Endothelial cell of umbilical vein (primary cell): Measurements from ENCODE around the gene IQCC.

Experiments used
- EZH2 ChIP-seq: IDR thresholded peaks from 2 replicates; pipeline ENCODE4 v1.6.1; 2012; ENCODE audit warnings: borderline replicate concordance, low read depth, mild to moderate bottlenecking, moderate library complexity, low read length, inconsistent platforms; ENCODE audit not compliant: severe bottlenecking
- FOS ChIP-seq: IDR thresholded peaks from 2 replicates; pipeline ENCODE4 v1.6.1; 2011; ENCODE audit warnings: mild to moderate bottlenecking, low read length, moderate library complexity, borderline replicate concordance; ENCODE audit not compliant: insufficient read depth
- JUN ChIP-seq: IDR thresholded peaks from 2 replicates; pipeline ENCODE4 v1.6.1; 2011; ENCODE audit warnings: borderline replicate concordance, low read depth; ENCODE audit not compliant: insufficient read length, insufficient read depth
- MAX ChIP-seq: IDR thresholded peaks from 2 replicates; pipeline ENCODE4 v1.6.1; 2011; ENCODE audit not compliant: insufficient read depth, insufficient read length
- MYC ChIP-seq: IDR thresholded peaks from one replicate; pipeline ENCODE4 v1.6.1; 2011; ENCODE audit warnings: mild to moderate bottlenecking, low read depth, low read length
- POLR2A ChIP-seq: IDR thresholded peaks from 2 replicates; pipeline ENCODE4 v1.6.1; 2012; ENCODE audit warnings: low read depth, mild to moderate bottlenecking, control low read depth, low read length
- POLR2AphosphoS5 ChIP-seq: IDR thresholded peaks from 2 replicates; pipeline ENCODE4 v1.6.1; 2012; ENCODE audit warnings: low read depth, mild to moderate bottlenecking, control low read depth, low read length, moderate library complexity; ENCODE audit not compliant: insufficient read depth
- TF ChIP-seq, protein P1 (sequence below), 2 donors: IDR thresholded peaks; 1 replicate in 1 of 2; 2 replicates in 1 of 2; pipeline ENCODE4 v1.5.1; 2011; ENCODE audit warnings: low read length in 2 of 2, mild to moderate bottlenecking in 2 of 2, moderate library complexity in 2 of 2, control low read depth in 1 of 2, inconsistent platforms in 1 of 2, low read depth in 1 of 2; ENCODE audit not compliant: insufficient read depth in 1 of 2; ENCODE audit errors: extremely low read depth in 1 of 2

- TF ChIP-seq, protein P1, sequence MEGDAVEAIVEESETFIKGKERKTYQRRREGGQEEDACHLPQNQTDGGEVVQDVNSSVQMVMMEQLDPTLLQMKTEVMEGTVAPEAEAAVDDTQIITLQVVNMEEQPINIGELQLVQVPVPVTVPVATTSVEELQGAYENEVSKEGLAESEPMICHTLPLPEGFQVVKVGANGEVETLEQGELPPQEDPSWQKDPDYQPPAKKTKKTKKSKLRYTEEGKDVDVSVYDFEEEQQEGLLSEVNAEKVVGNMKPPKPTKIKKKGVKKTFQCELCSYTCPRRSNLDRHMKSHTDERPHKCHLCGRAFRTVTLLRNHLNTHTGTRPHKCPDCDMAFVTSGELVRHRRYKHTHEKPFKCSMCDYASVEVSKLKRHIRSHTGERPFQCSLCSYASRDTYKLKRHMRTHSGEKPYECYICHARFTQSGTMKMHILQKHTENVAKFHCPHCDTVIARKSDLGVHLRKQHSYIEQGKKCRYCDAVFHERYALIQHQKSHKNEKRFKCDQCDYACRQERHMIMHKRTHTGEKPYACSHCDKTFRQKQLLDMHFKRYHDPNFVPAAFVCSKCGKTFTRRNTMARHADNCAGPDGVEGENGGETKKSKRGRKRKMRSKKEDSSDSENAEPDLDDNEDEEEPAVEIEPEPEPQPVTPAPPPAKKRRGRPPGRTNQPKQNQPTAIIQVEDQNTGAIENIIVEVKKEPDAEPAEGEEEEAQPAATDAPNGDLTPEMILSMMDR (IDR thresholded peaks at IDR 0.05; ENCODE audit: extremely low read depth in 1 of 2, insufficient read depth in 1 of 2, low read depth in 1 of 2, low read length in 2 of 2): no peak
- TF ChIP-seq EZH2: no peak
- no peak for TF ChIP-seq FOS
- no peak for TF ChIP-seq POLR2A
- TF ChIP-seq POLR2AphosphoS5: no peak
- TF ChIP-seq MAX: no peak
- no peak for TF ChIP-seq MYC
- TF ChIP-seq JUN: no peak
Measured at GRCh38 chr1:32181065-32181464, 24.4 kb upstream of the IQCC start.
